ENCODE data around the gene S100A13.
A peak's percentile ranks its signal among the peaks of the same experiment; 100 is the strongest.
"Not testable (repeated sequence)": the region's sequence is repeated elsewhere in the genome, so short reads cannot be mapped to it uniquely, and the experiment has no call there.

Gene S100A13

GRCh38 chr1:153626904-153627714, at the start of gene S100A13:
Gene S100A13, minus strand, starts transcription at chr1:153627505. Its CDS starts 1,033 bp downstream, at chr1:153626472.
- DNase-seq (ENCODE audit: low read depth in 1 of 2, low spot score in 1 of 2): no peak

GRCh38 chr1:153673511-153673910, 46.2 kb upstream of the S100A13 start:
- DNase-seq (ENCODE audit: low read depth in 1 of 2, low spot score in 1 of 2): no peak

GRCh38 chr1:153671628-153672353, 44.5 kb upstream of the S100A13 start:
- DNase-seq (ENCODE audit: low read depth in 1 of 2, low spot score in 1 of 2): peak; percentile 36 to 42

- peak; percentile 88 to 97 for DNase-seq (ENCODE audit: low read depth in 1 of 2, low spot score in 1 of 2)
These were observed 43.7 kb upstream of the S100A13 start, which contains the start of gene ILF2 for GRCh38 chr1:153670859-153671627. Gene ILF2, minus strand, starts transcription at chr1:153670993. Its CDS starts 71 bp downstream, at chr1:153670922.

- peak in 1 of 2 donors; percentile 13 for DNase-seq (ENCODE audit: low read depth in 1 of 2, low spot score in 1 of 2)
These were observed 43.1 kb upstream of the S100A13 start for GRCh38 chr1:153670257-153670858.

GRCh38 chr1:153669606-153670005, 42.3 kb upstream of the S100A13 start:
- DNase-seq (ENCODE audit: low read depth in 1 of 2, low spot score in 1 of 2): no peak

- not testable (repeated sequence) for DNase-seq (ENCODE audit: low read depth in 1 of 2, low spot score in 1 of 2)
These were observed 41.4 kb upstream of the S100A13 start for GRCh38 chr1:153668672-153669071.

GRCh38 chr1:153667439-153667838, 40.1 kb upstream of the S100A13 start:
- DNase-seq (ENCODE audit: low read depth in 1 of 2, low spot score in 1 of 2): no peak

GRCh38 chr1:153663211-153663610, 35.9 kb upstream of the S100A13 start:
- DNase-seq (ENCODE audit: low read depth in 1 of 2, low spot score in 1 of 2): no peak

GRCh38 chr1:153662269-153662668, 35.0 kb upstream of the S100A13 start:
- DNase-seq (ENCODE audit: low read depth in 1 of 2, low spot score in 1 of 2): no peak

GRCh38 chr1:153661111-153661708, 33.9 kb upstream of the S100A13 start:
- DNase-seq (ENCODE audit: low read depth in 1 of 2, low spot score in 1 of 2): no peak

GRCh38 chr1:153659656-153660055, 32.4 kb upstream of the S100A13 start:
- no peak for DNase-seq (ENCODE audit: low read depth in 1 of 2, low spot score in 1 of 2)

GRCh38 chr1:153659175-153659534, 31.9 kb upstream of the S100A13 start:
- DNase-seq (ENCODE audit: low read depth in 1 of 2, low spot score in 1 of 2): no peak

GRCh38 chr1:153658400-153659174, 31.3 kb upstream of the S100A13 start, which contains the start of gene SNAPIN:
Gene SNAPIN, plus strand, starts transcription at chr1:153658703. Its CDS starts 41 bp downstream, at chr1:153658744.
- DNase-seq (ENCODE audit: low read depth in 1 of 2, low spot score in 1 of 2): peak; percentile 79 to 86

- no peak for DNase-seq (ENCODE audit: low read depth in 1 of 2, low spot score in 1 of 2)
These were observed 28.0 kb upstream of the S100A13 start for GRCh38 chr1:153655333-153655732.

- DNase-seq (ENCODE audit: low read depth in 1 of 2, low spot score in 1 of 2): no peak
These were observed 25.6 kb upstream of the S100A13 start for GRCh38 chr1:153652805-153653500.

GRCh38 chr1:153651771-153652170, 24.5 kb upstream of the S100A13 start:
- no peak for DNase-seq (ENCODE audit: low read depth in 1 of 2, low spot score in 1 of 2)

- no peak for DNase-seq (ENCODE audit: low read depth in 1 of 2, low spot score in 1 of 2)
These were observed 22.5 kb upstream of the S100A13 start for GRCh38 chr1:153649863-153650235.

- DNase-seq (ENCODE audit: low read depth in 1 of 2, low spot score in 1 of 2): no peak
These were observed 22.0 kb upstream of the S100A13 start for GRCh38 chr1:153649137-153649862.

Measured in activated CD4-positive, alpha-beta T cell treated with anti-CD3 and anti-CD28 coated beads, Interleukin-2, amount 50 U/mL, for 24 hours (primary cell).